HG03108 (cell line): ENCODE measurements around the gene DOCK10.

Source experiments
- ATAC-seq: cut with Tn5 transposase; IDR thresholded peaks from one replicate; pipeline ENCODE4 v1.9.1; 2021; ENCODE audit warnings: moderate library complexity; ENCODE audit not compliant: unreplicated experiment

The DOCK10 gene

DNA sequence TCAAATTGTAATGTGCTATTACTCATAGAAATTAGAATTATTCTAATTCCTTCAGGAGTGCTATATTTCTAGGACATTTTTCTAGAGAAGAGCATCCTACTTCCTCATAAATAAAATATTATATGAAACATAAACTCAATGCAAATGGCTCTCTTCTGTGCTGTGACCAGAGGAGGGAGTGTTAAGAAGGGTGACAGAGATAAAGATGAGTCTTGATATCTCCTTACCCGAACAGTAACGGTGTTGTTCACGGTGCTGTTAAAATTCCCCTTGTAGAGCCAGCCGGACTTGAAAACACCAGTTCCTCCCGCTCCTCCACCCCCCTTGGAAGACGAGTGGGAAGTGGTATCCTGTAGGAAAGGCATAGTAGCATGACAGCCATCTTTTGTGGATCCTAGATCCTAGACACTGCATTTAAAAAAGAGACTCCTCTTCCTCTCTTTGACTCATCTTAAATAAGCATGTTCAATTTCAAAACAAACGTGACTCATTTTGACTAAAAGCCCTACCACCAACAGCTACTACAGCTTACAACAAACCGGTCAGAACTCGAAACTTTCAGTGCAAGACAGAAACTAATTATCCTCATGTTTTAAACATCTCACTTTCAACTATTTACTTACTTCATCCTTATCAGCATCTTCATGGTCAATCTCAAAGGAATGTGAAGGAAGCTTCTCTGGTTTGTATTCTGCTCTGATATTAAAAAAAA, 156.3 kb downstream of the DOCK10 start:
- ATAC-seq = peak; percentile 50

DNA sequence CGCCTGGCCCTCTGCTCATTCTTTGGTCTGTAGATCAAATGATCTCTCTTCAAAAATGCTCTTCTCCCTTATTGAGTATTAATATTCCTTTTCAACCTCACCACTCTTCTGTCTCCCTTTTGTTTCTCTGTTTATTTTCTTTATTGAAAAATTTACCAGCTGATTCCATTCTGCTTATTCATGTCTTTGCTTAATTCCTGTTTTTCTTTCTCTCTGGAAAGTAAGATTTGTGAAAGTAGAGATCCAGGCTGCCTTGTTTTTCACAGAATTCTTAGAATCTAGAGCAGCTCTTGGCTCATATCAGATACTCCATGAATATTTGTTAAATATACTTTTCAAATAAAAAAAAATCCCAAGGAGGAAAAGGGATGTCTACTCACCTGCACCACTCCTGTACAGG, 157.0 kb downstream of the DOCK10 start:
- ATAC-seq = no peak

GRCh38 chr2:224884188-224884587, 158.1 kb downstream of the DOCK10 start:
- no peak for ATAC-seq

- ATAC-seq = no peak
These were observed 158.6 kb downstream of the DOCK10 start for GRCh38 chr2:224883700-224884099.

DNA sequence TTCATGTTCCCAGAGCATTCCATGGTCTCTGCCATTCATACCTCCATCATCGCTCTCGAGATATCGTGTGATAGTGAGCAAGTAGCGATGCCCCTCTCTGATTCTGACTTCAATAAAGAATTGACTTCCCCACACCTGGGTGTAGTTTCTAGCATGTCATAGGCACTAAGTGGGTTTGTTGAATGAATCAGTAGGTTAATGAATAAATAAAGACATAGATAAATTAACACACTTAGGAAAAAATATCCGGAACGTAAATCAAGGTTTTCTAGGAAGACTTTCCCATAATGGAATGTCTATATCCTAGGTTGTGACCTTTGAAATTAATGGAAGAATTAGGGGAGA, 159.1 kb downstream of the DOCK10 start:
- no peak for ATAC-seq

GRCh38 chr2:224882291-224883171, 159.7 kb downstream of the DOCK10 start:
- ATAC-seq = peak; percentile 47

- no peak for ATAC-seq
These were observed 160.4 kb downstream of the DOCK10 start for GRCh38 chr2:224881846-224882245.

- ATAC-seq = no peak
These were observed 165.7 kb downstream of the DOCK10 start for GRCh38 chr2:224876522-224876921.

DNA sequence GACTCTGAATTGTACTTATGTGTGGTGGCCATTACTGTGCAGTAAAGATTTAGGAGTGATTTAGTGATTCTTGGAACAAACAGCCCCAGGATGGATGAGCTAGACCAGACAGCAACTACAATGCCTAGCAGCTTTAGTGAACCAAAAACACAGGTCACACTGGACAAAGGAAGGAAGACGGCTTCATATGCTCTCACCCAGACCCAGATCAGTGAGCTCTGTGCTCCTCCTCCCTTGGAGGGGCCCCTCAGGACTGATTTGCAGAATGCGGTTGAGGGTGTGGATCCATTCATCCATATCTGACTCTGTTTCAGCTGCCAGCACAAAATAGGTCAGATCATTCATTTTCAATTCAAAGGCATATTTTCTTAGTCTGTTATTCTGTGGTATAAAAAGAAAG, 166.4 kb downstream of the DOCK10 start:
- ATAC-seq = peak; percentile 74

DNA sequence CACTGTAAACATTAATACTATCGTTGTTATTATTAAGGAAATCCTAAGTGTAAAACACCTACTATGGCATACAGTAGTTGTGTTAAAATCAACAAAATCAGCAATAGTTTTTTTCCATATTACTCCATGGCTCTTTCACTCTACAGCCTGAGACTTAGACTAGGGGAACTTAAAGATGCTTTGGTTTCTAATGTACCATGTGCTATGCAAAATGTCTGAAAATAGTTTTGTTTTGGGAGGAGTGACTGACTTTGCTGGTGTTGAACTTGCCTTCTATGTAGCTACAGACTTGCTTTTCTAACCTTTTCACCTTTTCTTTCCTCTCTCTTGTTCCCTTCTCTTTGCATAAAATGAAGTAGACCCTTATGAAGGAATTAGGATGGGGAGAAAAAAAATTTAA, 167.1 kb downstream of the DOCK10 start:
- no peak for ATAC-seq

DNA sequence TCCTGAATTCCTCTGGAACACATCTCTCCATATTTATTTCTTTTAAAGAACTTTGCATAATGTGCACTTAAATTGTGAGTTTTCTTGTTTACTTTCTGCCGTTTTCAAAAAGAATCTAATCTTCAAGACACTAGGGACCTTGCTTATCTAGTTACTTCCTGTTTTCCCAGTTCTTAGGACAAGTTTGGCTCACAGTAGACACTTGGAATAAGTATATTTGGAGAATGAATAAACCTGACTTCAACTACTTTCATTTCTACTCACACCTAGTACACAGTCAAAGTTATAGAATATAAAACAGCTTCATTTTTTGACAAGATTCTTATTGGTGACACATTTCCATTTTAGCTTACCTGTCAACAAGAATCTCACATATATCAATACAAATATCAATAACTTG, 170.5 kb downstream of the DOCK10 start:
- ATAC-seq = no peak

- no peak for ATAC-seq
These were observed 171.9 kb downstream of the DOCK10 start for GRCh38 chr2:224870341-224870740.

GRCh38 chr2:224869601-224870233, 172.6 kb downstream of the DOCK10 start:
- ATAC-seq = no peak

DNA sequence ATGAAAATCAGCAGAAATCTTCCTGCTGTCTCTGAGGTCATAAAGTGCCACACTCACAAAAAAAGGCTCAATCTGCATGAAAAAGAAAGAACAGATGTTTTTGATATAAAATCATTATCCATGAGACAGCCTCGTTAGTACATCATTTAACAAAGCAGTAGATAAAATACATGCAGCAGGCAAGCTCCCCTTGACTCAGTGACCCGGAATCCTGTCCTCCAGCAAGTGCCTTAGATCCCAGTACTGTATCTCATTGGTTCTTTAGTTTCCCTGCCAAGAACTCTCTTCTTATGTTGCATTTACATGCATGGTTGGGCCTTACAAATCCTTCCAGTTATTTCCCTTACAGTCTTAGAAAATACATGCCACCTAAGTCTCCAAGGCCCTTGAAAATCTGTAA, 177.3 kb downstream of the DOCK10 start:
- no peak for ATAC-seq

DNA sequence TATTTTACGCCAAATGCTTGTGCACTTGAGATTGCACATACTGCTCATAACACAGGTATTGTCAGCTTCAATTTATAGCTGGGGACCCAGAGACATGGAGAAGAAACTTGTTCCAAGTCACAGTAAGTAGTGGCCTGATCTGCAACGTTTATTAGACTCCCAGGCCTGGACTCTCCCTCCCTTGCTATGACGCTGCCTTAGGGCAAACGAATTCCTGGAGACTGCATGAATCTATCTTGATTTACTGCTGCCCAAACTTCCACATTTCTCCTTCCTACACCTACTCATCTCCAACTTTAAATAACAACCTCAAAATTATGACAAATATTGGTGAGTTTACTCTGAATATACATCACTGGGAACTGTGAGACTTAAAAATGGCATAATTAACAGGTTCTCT, 181.0 kb downstream of the DOCK10 start:
- no peak for ATAC-seq

GRCh38 chr2:224860786-224861185, 181.5 kb downstream of the DOCK10 start:
- ATAC-seq = no peak

DNA sequence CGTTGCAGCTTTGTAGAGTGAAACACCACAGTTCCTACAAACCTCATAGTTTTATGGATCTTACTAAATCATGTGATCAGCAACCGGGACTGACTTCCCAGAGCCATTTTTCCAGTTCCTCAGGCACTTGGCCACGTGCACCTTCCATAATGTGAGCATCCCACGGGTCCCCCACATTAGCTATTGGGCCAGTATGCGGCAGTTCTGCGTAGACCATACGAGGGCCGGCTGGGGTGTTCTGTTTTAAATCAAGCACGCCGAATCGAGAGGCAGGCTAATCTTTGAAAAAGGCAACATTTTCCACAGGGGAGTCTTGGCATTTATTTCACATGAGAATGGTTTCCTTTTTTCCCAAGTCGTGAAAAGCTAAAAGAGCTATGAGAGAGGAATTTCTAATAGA, 190.5 kb downstream of the DOCK10 start:
- ATAC-seq = no peak

DNA sequence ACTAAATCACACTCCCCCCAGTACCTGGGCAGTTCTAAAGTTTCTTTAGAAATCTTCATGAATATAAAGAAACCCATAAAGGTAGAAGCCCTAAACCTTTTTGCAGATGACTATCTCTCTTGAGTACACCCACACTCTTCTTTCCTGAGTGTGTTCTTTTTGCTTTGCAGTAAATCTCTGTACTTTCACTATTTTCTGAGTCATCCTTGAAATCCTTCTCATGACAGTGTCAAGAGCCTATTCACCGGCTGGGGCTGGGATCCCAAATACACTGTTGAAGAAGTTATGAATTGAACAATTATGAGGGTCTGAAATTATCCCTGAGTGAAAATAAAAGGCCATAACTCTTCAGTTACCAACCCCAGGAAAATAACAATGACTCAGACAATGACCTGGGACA, 192.2 kb downstream of the DOCK10 start:
- no peak for ATAC-seq

DNA sequence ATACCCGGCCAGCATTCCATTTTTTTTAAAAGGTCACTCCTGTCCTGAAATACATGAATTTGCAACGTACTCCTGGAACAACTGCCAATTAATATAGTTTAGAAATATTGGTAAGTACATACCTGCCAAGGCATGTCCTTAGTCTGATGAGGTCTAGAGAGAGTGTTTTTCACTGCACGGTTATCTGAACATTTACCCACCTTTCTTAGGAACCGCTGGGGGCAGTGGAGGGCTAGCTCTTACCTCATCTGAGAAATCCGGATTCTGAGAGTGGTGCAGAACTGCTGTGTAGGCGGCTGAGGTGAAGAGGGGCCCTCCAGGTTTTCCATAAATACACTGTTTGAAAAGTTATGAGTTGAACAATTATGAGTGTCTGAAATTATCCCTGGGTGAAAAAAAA, 193.0 kb downstream of the DOCK10 start:
- no peak for ATAC-seq

DNA sequence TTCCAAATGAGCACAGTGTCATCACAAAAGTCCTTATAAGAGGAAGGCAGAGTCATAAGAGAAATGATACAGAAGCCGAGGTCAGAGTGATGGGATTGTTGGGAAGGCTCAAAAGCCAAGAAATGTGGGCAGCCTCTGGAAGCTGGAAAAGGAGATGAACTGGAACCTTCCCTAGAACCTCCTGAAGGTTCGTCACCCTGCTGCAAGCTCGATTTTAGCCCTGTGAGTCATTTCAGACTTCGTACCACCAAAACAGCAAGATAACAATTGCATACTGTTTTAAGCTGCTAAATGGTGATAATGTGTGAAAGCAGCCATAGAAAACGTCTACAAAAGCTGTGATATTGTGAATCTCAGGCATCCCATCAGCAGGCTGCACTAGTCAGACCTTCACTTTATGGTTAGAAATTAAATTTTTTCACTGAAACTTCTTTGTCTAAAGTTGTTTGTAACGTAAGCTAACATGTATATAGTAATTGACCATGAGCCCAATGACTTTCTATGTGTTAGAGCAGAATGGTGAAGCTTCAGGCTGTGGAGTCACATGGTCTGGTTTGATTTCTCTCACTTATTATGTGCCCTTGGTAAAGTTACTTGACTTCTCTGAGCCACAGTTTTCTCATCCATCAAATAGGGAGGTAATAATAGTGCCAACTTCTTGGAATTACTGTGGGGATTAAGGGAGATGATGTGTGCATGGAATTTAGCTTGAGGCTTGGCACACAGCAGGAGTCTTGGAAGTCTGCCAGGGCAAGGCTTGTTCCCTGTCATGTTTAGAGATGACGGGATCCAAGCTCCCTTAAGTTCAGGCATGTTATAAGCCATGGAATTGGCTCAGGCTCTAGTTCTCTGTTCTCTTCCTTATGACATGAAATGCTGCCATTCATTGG, 194.1 kb downstream of the DOCK10 start:
- no peak for ATAC-seq

DNA sequence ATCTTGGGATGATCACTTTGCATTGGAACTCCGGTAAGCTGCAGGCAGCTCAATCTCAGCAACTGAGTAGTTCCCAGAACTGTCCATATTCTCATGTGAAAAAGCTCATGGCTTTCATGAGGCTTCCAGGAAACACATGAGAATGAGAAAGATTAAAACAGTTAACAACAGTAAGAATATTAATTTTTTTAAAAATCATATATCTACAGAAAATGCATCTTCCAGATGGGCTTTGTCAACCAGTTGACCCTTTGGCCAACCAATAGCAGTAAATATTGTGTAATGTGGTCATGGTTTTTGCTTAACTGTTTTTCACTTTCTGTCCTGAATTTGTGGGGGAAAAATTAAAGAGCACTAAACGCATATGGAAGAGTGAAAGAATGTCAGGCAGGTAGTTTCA, 194.9 kb downstream of the DOCK10 start:
- ATAC-seq = no peak
